ENCODE data around the gene CARMIL3. TPM values are rescaled to one million over a fixed set of nuclear protein-coding genes. Genes with fewer than 3 reads are reported as not detected.

Gene CARMIL3
- total and polyA plus RNA-seq, 2 of the 4 experiments (the other 2 are of a cell fraction), result under 0.01 TPM; not detected in 1

- no peak for TF ChIP-seq FOS (IDR thresholded peaks at IDR 0.05; ENCODE audit: low read depth, low read length)
Observed at GRCh38 chr14:24116128-24116814, 64.5 kb downstream of the CARMIL3 start (continued).

GRCh38 chr14:24117179-24117578 lies 65.4 kb downstream of the CARMIL3 start:
- ATAC-seq (ENCODE audit: low read depth) (no peak), DNase-seq (no peak)
- H2BK20ac ChIP-seq (ENCODE audit: low read depth, low read length), result no peak overlapping the region
- in situ Hi-C loops (cut with MboI; ENCODE audit: low sequenced_read_pairs), result no loop called here
- no peak overlapping the region for H3K56ac ChIP-seq (ENCODE audit: extremely low read depth, insufficient read depth, low read length)
- no peaks in the 10 kb centered on the region for H4K20me1 ChIP-seq (ENCODE audit: insufficient read depth, low read length)
- H2BK5ac ChIP-seq (ENCODE audit: low read depth, low read length, poor library complexity, severe bottlenecking), result no peak overlapping the region
- no peak overlapping the region for H3K9ac ChIP-seq (ENCODE audit: low read depth, low read length)
- peaks cover 27% of the 10 kb centered on the region for H3K36me3 ChIP-seq (ENCODE audit: control insufficient read depth, insufficient read depth, low read length)
- no peak overlapping the region for H2AK5ac ChIP-seq (ENCODE audit: low read depth, low read length)
- dilution Hi-C loops (cut with HindIII; ENCODE audit: low sequenced_read_pairs, unreplicated experiment), result no loop called here
- no peak overlapping the region for H2BK15ac ChIP-seq (ENCODE audit: low read depth, low read length)
- ChIA-PET CTCF (interaction anchor here (1.2 kb wide), 1 partner anchor 59 kb away, joined by 3 read pairs; no protein-coding TSS in a partner anchor), POLR2A (ENCODE audit: unreplicated experiment) (no interaction called here)
- TF ChIP-seq CEBPB (IDR thresholded peaks at IDR 0.05; ENCODE audit: low read depth, low read length) (no peak), USF2 (IDR thresholded peaks at IDR 0.05; ENCODE audit: low read depth, low read length) (no peak), BHLHE40 (IDR thresholded peaks at IDR 0.05; ENCODE audit: low read depth, low read length) (no peak), MAFK (IDR thresholded peaks at IDR 0.05; ENCODE audit: low read depth, low read length) (no peak), RAD21 (IDR thresholded peaks at IDR 0.05; ENCODE audit: low read length) (no peak), RFX5 (IDR thresholded peaks at IDR 0.05; ENCODE audit: low read depth, low read length) (no peak), CTCF (conservative IDR thresholded peaks at IDR 0.05; ENCODE audit: low read depth, low read length) (no peak), MAZ (IDR thresholded peaks at IDR 0.05; ENCODE audit: borderline replicate concordance, low read depth, low read length) (no peak), POLR2A (IDR thresholded peaks at IDR 0.05; ENCODE audit: low read depth, low read length) (no peak), SMC3 (IDR thresholded peaks at IDR 0.05; ENCODE audit: low read depth, low read length) (no peak), FOS (IDR thresholded peaks at IDR 0.05; ENCODE audit: low read depth, low read length) (no peak), CHD1 (IDR thresholded peaks at IDR 0.05; ENCODE audit: low read depth, low read length) (no peak), RCOR1 (IDR thresholded peaks at IDR 0.05; ENCODE audit: insufficient replicate concordance, low read length) (no peak)
- H3K23ac ChIP-seq (ENCODE audit: low read depth, low read length), result no peak overlapping the region
- H2BK120ac ChIP-seq (ENCODE audit: low read depth, low read length), result no peak overlapping the region
- no peaks in the 10 kb centered on the region for H3K9me3 ChIP-seq (ENCODE audit: control insufficient read depth, insufficient read depth, low read length)
- peaks cover 8% of the 10 kb centered on the region; the same call in 1 of the 2 replicates for H3K9me1 ChIP-seq (ENCODE audit: insufficient read depth, low read length)
- no peak overlapping the region for H3K4me3 ChIP-seq (ENCODE audit: insufficient read depth, low read depth, low read length)
- no peak overlapping the region for H3K4me2 ChIP-seq (ENCODE audit: low read depth, low read length)
- no peak overlapping the region for H2AFZ ChIP-seq (replicated peaks; ENCODE audit: low read length, poor library complexity)
- H4K91ac ChIP-seq (ENCODE audit: insufficient read depth, low read depth, low read length), result no peak overlapping the region
- no peak overlapping the region for H4K5ac ChIP-seq (ENCODE audit: low read depth, low read length)
- H3K4ac ChIP-seq (ENCODE audit: low read depth, low read length), result no peak overlapping the region
- no peak overlapping the region for H3K27ac ChIP-seq (ENCODE audit: insufficient read depth, low read length)
- intact Hi-C loops (cut with micrococcal nuclease), result no loop called here
- no TSS peak for BruUV-seq (replicated peaks)
- peaks cover 10 to 16% of the 10 kb centered on the region in 2 experiments; a peak in 2 of 4 replicates for H3K79me1 ChIP-seq (ENCODE audit: low read depth in 1 of 2, low read length in 2 of 2)
- H2AK9ac ChIP-seq (replicated peaks; ENCODE audit: low read depth, low read length, poor library complexity), result no peak overlapping the region
- H3K27me3 ChIP-seq (ENCODE audit: control insufficient read depth, insufficient read depth, low read length), result no peaks in the 10 kb centered on the region
- H4K8ac ChIP-seq (ENCODE audit: low read depth in 2 of 2, low read length in 2 of 2), result no peak overlapping the region
- WGBS, 2 experiments (ENCODE audit: extremely low coverage in 2 of 2, insufficient read length in 1 of 2), result 81% methylated on average over 2 of the region's 6 CpGs; no CpG with 5 or more reads in 1 of the 2 experiments
- no peak overlapping the region for H3K18ac ChIP-seq (ENCODE audit: low read depth, low read length)
- H3K4me1 ChIP-seq (ENCODE audit: control insufficient read depth, insufficient read depth, low read length), result peaks cover 3% of the 10 kb centered on the region; the same call in 1 of the 2 replicates
- H3K14ac ChIP-seq (replicated peaks; ENCODE audit: low read depth, low read length), result no peak overlapping the region

All from IMR-90 (cell line).